GM12891 (cell line): ENCODE measurements around the gene VGLL4.

Experiments
- POLR2A ChIP-seq: IDR thresholded peaks from 2 replicates; pipeline ENCODE4 v1.6.1; 2011; ENCODE audit warnings: low read depth, low read length, control low read depth
- POLR2AphosphoS5 ChIP-seq: IDR thresholded peaks from 2 replicates; pipeline ENCODE4 v1.6.1; 2011; ENCODE audit warnings: low read depth, low read length, control low read depth
- SPI1 ChIP-seq: IDR thresholded peaks from 2 replicates; pipeline ENCODE4 v1.6.1; 2011; ENCODE audit warnings: low read depth, low read length, control low read depth
- TAF1 ChIP-seq: IDR thresholded peaks from 2 replicates; pipeline ENCODE4 v1.6.1; 2011; ENCODE audit warnings: low read depth, low read length, control low read depth

DNA sequence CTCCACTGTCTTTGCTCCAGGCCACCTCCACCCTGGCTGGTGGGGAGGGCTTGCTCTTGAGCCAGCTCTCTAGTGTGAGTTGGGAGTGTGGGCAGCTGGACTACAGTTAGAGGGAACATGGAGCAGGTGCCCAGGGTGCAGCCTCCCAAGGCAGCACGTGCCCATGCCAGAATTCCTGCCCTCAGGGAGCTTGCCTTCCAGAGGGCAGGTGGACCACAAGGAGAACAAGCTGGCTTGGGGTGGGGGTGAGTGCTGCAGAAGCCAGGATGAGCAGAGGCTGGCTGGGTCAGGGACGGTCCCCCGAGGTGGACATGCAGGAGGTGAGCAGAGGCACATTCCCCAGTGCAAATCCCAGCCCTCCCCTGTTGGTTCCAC is 89.5 kb downstream of the VGLL4 start:
- TF ChIP-seq POLR2A = no peak
- no peak for TF ChIP-seq SPI1
- TF ChIP-seq TAF1 = no peak
- no peak for TF ChIP-seq POLR2AphosphoS5
